Left forelimb (tissue), 1 donor: ENCODE measurements around the gene YES1.

ENCODE experiments used
- DNase-seq: peaks from one replicate; pipeline ENCODE4 v3.0.0-alpha.2; 2018; ENCODE audit warnings: low spot score

Gene YES1

GRCh38 chr18:811892-812375 lies at the start of gene YES1:
TSS of gene YES1 (minus strand) at chr18:812242. CDS start at chr18:756827, 55,415 bp downstream.
- no peak for DNase-seq

DNA sequence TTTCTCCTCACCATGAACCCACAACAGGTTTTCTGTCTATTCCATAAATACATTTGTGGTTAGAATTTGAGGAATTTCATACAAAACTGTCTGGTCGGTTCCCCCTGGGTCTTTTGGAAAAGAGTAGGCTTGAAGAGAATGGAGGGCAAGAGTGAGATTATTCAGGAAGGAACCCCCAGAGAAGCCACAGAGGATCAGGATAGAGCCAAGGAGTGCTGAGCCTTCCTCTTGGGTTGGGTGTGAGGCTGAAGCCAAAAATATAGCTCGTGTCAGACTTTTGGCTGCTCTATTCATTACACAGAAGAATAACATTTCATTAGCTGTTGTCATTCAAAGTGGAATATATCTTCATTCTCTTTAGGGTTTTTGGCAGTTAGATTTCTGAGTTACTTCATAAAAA lies 45.9 kb upstream of the YES1 start:
- DNase-seq, result no peak

DNA sequence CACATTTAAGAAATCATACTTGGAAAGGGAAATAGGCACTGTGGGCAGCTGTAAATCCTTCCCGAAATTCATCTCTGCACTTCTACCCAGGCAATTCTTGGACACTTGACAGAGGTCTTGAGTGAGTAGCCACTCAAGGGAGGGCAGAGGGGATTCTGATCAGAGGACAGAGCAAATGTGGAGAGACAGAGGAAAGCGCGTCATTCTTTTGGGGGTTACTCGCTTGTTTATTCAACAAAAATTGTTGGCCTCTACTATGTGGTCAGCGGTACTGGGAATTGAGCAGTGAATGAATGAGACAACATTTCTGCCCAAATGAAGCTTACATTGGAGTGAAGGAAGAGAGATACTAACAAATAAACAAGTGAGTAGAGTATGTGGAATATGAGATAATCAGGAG lies 41.4 kb upstream of the YES1 start:
- no peak for DNase-seq

DNA sequence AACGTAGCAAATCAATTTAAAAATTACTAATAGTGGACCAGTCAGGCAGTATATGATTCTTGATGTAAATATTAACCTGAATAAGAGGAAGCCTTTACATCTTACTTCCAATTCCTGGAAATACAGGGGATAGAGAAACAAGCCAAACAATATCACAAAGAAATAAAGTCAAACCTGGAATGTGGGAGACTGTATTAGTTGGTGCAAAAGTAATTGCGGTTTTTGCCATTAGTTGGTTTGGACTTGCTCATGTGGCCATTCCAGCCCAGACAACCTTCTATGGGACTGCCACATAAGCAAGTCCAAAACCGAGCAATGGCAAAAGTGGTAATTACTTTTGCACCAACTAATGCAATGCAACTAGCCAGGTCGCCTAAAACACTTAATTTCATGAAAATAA lies 38.9 kb upstream of the YES1 start:
- DNase-seq, result no peak

DNA sequence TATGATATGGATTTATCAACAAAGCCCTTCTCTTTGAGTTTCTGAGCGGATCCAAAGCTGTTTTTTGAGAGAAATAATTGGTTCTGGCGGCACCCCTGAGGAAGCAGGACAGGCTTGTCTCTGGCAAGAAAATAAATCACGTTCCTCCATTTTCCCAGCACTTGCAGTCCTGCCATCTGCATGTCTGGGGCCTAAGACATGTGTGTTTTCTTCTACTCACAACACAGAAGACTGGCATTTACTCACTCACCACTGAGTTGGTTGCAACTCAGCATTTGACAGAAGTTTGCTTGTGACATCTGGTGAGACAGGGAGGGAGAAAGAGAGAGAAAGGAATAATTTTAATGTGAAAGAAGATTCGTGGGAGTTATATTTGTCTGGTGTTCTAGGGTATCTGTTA lies 37.0 kb upstream of the YES1 start:
- DNase-seq, result no peak

DNA sequence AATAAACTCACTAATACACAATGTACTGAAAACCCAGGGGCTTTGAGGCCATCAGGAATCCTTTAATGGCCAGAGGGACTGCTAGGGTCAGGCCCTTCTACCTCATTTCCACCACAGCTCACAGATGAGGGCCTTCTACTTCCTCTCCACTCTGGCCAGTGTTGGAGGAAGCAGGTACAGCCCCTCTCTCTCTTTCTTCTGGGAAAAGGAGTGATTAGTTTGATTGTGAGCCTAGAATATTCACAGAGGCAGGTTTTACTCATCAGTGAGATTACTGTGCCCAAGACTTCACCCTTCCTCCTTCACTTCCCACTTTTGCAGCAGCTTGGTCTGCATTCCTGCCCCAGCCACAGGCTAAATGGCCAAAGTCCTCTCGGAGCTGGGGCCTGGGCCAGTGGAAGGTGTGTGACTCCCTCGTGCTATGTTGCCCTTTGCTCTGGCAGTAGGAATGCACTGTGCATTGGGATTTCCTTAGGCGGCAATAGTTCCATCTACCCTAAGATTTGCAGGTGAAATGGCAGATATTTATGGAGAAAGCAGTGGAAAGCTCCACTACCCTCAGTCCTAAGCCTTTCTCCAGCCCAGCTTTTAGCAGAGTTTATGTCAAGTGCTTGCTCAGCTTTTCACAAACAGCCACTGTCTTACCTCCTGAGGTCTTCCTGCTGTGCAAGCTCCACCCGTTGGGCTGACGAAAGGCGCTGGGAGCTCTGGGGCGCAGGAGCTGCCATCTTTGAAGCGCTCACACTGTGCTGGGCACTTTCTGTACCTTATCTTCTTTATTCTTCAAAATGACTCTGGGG lies 36.2 kb upstream of the YES1 start:
- no peak for DNase-seq

- no peak for DNase-seq
These were observed 33.2 kb upstream of the YES1 start for GRCh38 chr18:845152-845819.

DNA sequence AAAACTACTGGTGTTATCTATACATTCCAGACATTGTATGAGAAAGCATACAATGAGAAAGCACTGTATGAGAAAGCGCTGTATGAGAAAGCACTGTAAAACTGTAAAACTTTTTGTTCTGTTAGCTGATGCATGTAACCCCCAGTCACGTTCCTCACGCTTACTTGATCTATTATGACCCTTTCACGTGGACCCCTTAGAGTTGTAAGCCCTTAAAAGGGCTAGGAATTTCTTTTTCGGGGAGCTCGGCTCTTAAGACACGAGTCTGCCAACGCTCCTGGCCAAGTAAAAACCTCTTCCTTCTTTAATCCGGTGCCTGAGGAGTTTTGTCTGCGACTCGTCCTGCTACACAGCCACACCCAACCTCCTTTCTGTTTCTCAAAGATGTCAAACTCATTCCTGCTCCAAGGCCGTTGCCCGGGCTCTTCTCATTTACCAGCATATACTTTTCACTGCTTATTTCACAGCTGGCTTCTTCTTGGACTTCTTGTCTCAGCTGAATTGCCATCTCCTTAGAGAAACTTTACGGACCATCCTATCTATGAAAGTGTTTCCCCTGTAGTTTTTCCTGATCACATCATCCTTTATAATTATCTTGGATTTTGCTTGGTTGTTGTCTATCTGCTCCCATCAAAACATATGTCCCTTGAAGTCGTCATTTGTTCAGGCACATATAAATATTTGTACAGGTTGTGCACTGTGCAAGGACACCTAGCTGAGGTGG lies 29.8 kb upstream of the YES1 start:
- DNase-seq, result no peak

- no peak for DNase-seq
These were observed 28.5 kb upstream of the YES1 start for GRCh38 chr18:840516-840915.

DNA sequence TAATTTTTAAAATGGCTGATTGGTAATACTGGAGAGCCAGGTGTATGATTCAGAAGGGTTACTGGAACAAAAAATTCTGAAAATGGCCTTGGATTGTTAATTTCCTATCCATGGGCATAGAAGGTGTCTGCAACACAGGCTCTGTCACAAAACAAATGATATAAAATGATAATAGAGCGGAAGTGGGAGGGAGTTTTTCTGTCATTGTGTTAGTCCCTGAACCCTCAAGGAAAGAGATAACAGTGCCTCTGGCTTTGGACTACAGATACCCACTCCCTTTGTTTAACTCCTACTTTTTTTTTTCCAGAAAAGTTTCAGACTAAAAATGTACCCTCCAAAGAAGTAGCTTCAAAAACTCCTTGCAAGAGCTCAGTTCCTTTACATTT lies 28.0 kb upstream of the YES1 start:
- no peak for DNase-seq

- DNase-seq, result peak; percentile 92
These were observed 27.4 kb upstream of the YES1 start for GRCh38 chr18:839224-840022.

- no peak for DNase-seq
These were observed 25.9 kb upstream of the YES1 start for GRCh38 chr18:837922-838321.

- no peak for DNase-seq
These were observed 22.2 kb upstream of the YES1 start for GRCh38 chr18:834082-834720.

DNA sequence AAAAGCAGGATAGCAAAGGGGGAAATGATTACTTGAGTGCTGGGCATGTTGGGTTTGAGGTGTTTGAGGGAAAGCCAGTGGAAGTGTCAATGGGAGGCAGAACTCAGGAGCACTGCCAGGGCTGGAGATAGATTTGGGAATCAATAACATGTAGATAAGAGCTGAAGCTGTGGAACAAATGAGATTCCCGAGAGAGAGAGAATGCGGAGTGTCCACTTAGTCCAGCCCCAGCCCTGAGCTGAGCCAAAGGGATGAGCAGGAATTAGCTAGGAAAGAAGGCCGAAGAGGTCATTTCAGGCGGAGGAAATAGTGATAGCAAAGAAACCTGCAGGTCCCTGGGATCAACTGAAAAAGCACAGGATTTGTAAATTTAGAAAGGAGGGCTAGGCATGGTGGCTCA lies 21.2 kb upstream of the YES1 start:
- DNase-seq, result no peak

DNA sequence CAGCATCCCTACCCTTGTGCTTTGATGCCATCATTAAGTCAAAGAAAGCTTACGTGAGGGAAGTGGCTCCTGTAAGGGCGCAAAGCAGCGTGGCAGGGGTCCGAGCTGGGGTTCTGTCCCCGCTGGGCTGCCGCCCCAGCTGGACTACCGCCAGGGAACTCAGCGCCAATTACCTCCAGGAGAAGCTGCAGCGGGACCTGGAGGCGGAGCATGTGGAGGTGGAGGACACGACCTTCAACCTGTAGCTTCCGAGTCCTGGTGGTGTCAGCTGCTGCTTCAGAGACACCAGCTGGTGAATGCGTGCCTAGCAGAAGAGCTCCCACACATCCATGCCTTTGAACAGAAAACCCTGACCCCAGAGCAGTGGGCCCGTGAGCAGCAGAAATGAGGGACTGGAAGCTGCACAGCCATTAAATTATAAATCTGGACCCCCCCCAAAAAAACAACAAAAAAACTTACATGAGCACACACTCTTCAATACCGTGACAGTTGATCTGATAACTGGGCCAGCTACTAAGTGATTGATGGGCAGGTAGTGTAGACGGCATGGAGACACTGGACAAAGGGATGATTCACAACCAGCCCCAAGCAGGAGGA lies 20.1 kb upstream of the YES1 start:
- DNase-seq, result no peak

GRCh38 chr18:830315-830901 lies 18.4 kb upstream of the YES1 start:
- DNase-seq, result no peak

DNA sequence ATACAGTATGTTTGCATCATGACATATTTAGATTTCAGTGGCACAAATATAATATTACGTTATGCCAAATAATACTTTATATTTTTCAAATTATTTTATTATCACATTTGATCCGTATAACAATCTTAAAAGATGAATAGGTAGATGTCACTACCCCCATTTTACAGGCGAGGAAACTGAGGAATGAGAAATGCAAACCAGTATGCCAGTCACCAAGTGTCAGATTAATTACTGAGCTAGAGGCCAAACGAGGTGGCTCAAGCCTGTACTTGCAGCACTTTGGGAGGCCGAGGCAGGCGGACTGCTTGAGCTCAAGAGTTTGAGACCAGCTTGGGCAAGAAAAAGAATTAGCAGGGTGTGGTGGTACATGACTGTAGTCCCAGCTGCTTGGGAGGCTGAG lies 17.4 kb upstream of the YES1 start:
- no peak for DNase-seq

DNA sequence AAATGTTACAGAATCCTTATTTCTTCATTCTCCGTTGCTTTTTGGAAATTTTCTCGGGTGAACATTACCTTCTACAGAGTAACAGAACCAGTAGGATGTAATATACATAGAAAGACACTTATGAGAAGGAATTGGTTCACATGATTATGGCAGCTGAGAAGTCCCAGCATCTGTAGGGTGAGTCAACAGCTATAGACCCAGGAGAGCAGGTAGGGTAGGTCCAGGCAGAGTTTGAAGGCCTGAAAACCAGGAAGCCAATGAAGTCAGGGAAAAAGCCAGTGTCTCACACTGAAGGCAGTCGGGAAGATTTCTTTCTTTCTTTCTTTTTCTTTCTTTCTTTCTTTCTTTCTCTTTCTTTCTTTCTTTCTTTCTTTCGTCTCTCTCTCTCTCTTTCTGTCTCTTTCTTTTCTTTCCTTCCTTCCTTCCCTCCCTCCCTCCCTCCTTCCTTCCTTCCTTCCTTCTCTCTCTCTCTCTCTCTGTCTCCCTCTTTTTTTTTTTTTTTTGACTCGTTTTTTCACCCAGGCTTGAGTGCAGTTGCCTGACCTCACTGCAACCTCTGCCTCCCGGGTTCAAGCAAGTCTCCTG lies 15.1 kb upstream of the YES1 start:
- no peak for DNase-seq

DNA sequence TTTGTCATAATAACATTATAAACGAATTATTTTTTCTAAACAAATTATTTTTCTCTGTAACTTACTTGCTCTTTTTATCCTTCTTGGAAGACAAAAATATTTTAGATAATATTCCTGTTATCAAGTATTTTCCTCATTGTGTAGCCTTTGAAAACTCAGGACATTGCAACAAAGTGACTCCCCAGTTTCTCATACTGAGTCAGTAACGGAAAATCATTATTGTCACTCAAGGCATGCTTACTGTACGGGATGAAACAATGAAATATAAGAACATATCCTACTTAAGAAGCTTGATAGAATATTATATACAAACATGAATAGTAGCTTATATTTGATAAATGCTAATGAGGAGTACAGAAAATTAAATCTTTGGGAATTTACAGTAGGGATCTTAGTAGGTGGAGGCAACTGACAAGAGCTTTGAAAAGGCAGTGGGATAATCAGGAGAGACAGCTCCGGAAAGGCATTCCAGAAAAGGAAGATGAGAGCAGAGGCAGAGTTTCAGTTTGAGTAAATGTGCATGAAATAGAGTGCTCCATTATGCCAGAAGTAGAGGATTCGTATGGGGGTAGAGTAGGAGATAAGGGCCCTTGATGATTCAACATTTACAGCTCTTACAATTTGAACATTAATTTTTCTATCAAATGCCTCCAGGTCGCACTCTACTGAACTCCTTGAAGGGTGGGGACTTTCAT lies 14.0 kb upstream of the YES1 start:
- DNase-seq, result no peak

- no peak for DNase-seq
These were observed 12.1 kb upstream of the YES1 start for GRCh38 chr18:824179-824578.
